ENCODE data around the gene A4GNT. TPM values are rescaled to one million over a fixed set of nuclear protein-coding genes. Genes with fewer than 3 reads are reported as not detected.
"Not testable (repeated sequence)": the region's sequence is repeated elsewhere in the genome, so short reads cannot be mapped to it uniquely, and the experiment has no call there.

The A4GNT gene
- total and polyA plus RNA-seq, 12 donors = not detected

DNA sequence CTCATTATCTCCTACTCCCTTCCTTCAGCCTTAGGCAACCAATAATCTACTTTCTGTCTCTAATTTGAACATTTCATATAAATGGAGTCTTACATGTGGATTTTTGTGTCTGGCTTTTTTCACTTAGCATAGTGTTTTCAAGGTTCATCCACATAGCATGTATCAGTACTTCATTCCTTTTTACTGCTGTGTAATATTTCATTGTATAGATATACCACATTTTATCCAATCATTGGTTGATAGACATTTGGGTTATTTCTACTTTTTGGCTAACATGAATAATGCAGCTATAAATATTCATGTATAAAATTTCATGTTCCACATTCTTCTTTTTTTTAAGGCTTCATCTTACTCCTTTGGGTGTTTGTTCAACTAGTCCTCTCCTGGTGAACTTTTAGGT, 22.3 kb upstream of the A4GNT start:
- no peaks in the 10 kb centered on the region for H3K9me3 ChIP-seq (replicated peaks in 1 of 3)
- intact Hi-C loops (cut with DNase I) = no loop called here
- no peak for DNase-seq
- H3K27ac ChIP-seq = no peak overlapping the region
- H3K36me3 ChIP-seq (replicated peaks in 1 of 2) = no peaks in the 10 kb centered on the region
- no peaks in the 10 kb centered on the region for H3K27me3 ChIP-seq
- TF ChIP-seq POLR2A (IDR thresholded peaks at IDR 0.05) = no peak
- TF ChIP-seq, protein P1, sequence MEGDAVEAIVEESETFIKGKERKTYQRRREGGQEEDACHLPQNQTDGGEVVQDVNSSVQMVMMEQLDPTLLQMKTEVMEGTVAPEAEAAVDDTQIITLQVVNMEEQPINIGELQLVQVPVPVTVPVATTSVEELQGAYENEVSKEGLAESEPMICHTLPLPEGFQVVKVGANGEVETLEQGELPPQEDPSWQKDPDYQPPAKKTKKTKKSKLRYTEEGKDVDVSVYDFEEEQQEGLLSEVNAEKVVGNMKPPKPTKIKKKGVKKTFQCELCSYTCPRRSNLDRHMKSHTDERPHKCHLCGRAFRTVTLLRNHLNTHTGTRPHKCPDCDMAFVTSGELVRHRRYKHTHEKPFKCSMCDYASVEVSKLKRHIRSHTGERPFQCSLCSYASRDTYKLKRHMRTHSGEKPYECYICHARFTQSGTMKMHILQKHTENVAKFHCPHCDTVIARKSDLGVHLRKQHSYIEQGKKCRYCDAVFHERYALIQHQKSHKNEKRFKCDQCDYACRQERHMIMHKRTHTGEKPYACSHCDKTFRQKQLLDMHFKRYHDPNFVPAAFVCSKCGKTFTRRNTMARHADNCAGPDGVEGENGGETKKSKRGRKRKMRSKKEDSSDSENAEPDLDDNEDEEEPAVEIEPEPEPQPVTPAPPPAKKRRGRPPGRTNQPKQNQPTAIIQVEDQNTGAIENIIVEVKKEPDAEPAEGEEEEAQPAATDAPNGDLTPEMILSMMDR (IDR thresholded peaks at IDR 0.05) = no peak
- no peak overlapping the region for H3K4me3 ChIP-seq
- H3K4me1 ChIP-seq (replicated peaks in 1 of 2) = no peaks in the 10 kb centered on the region

DNA sequence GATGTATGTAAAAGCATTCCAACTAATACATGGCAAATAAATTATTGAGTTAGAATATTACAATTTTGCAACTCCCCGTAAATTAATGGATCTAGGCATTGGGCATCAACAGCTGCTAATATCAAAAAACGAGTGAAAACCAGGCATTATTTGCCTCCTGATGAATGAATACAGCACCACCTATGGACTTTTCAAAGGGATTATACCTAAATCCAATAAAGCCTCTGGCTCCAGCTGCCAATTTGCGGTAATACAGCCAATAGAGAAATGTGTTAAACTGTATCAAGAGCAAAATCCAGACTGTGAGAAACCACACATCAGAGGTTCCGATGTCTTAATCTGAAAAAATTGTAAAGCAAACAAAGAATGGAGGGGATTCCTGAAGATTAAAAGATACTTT, 16.3 kb upstream of the A4GNT start:
- H3K4me3 ChIP-seq = no peak overlapping the region
- no peaks in the 10 kb centered on the region for H3K27me3 ChIP-seq
- intact Hi-C loops (cut with DNase I) = no loop called here
- 66 to 76% (median 74%) methylated on average over 4 of the region's 4 CpGs for WGBS, 4 donors
- no peaks in the 10 kb centered on the region for H3K4me1 ChIP-seq (replicated peaks in 1 of 2)
- no peaks in the 10 kb centered on the region for H3K36me3 ChIP-seq (replicated peaks in 1 of 2)
- DNase-seq = no peak
- TF ChIP-seq, protein P1 (IDR thresholded peaks at IDR 0.05) = no peak
- no peak for TF ChIP-seq POLR2A (IDR thresholded peaks at IDR 0.05)
- no peak overlapping the region for H3K27ac ChIP-seq
- H3K9me3 ChIP-seq (replicated peaks in 1 of 3) = peaks cover 0 to 4% (median 0%) of the 10 kb centered on the region in 3 donors

GRCh38 chr3:138142181-138142580, 10.0 kb upstream of the A4GNT start:
- H3K9me3 ChIP-seq (replicated peaks in 1 of 3); H3K27me3 ChIP-seq; intact Hi-C loops (cut with DNase I); H3K36me3 ChIP-seq (replicated peaks in 1 of 2); DNase-seq; H3K4me1 ChIP-seq (replicated peaks in 1 of 2); H3K4me3 ChIP-seq; H3K27ac ChIP-seq: not testable (repeated sequence)
- WGBS, 4 donors = 87 to 94% (median 93%) methylated on average over 3 of the region's 3 CpGs

GRCh38 chr3:138140940-138141339, 8.8 kb upstream of the A4GNT start:
- no peaks in the 10 kb centered on the region for H3K27me3 ChIP-seq
- no peaks in the 10 kb centered on the region for H3K36me3 ChIP-seq (replicated peaks in 1 of 2)
- DNase-seq = no peak
- peaks cover 0 to 4% (median 0%) of the 10 kb centered on the region in 3 donors for H3K9me3 ChIP-seq (replicated peaks in 1 of 3)
- TF ChIP-seq POLR2A (IDR thresholded peaks at IDR 0.05) = no peak
- TF ChIP-seq, protein P1 (IDR thresholded peaks at IDR 0.05) = no peak
- intact Hi-C loops (cut with DNase I) = no loop called here
- H3K4me1 ChIP-seq (replicated peaks in 1 of 2) = no peaks in the 10 kb centered on the region
- H3K27ac ChIP-seq = no peak overlapping the region
- H3K4me3 ChIP-seq = no peak overlapping the region

- TF ChIP-seq, protein P1 (IDR thresholded peaks at IDR 0.05) = no peak
- TF ChIP-seq POLR2A (IDR thresholded peaks at IDR 0.05) = no peak
- Histone ChIP-seq H3K36me3 (replicated peaks in 1 of 2) (no peaks in the 10 kb centered on the region), H3K4me3 (no peak overlapping the region), H3K27me3 (no peaks in the 10 kb centered on the region), H3K27ac (no peak overlapping the region), H3K4me1 (replicated peaks in 1 of 2) (no peaks in the 10 kb centered on the region), H3K9me3 (replicated peaks in 1 of 3) (peaks cover 0 to 4% (median 0%) of the 10 kb centered on the region in 3 donors)
- 29 to 40% (median 31%) methylated on average over 2 of the region's 2 CpGs for whole genome bisulfite sequencing, 4 donors
- DNase-seq = no peak
- intact Hi-C loops (cut with DNase I) = no loop called here
Observed at GRCh38 chr3:138139691-138140090, 7.5 kb upstream of the A4GNT start.
